OCI-LY1 (cell line): ENCODE measurements around the gene KCNH3.

Source experiments
- CTCF ChIP-seq: fragments of 200-600 bp; sonication (generic), shearing (Covaris generic); IDR thresholded peaks from 2 replicates; pipeline ENCODE4 v1.5.1; 2017; ENCODE audit warnings: mild to moderate bottlenecking, antibody characterized with exemption, low read length, moderate library complexity, mixed read lengths
- EZH2 ChIP-seq: fragments of 200-600 bp; sonication (generic), shearing (Covaris generic); IDR thresholded peaks from 2 replicates; pipeline ENCODE4 v1.8.0; 2017; ENCODE audit warnings: borderline replicate concordance, mixed run types, mild to moderate bottlenecking, antibody characterized with exemption, low read length, moderate library complexity, mixed read lengths

DNA sequence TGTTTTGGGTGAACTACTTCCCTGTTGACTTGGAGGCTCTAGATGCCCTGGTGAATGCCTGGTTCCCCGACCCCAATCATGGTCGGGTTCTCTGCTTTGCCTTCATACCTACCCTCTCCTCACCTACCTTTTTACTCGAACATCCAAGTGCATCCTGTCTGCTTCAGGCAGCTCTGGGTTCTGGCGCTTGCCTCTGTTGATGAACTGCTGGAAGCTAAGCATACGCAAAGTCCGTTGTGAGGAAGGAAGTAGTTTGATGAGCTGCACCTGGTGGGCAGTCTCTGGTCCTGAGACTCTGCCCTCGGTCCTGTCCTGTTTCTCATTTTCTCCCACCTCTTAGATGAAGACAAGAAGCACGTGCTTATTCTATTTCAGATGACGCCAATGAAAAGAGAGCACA is 13.6 kb downstream of the KCNH3 start:
- no peak for TF ChIP-seq CTCF
- no peak for TF ChIP-seq EZH2
